Measurements from ENCODE around the gene C2CD4C.
"Not testable (repeated sequence)": the region's sequence is repeated elsewhere in the genome, so short reads cannot be mapped to it uniquely, and the experiment has no call there.

Gene C2CD4C

DNA sequence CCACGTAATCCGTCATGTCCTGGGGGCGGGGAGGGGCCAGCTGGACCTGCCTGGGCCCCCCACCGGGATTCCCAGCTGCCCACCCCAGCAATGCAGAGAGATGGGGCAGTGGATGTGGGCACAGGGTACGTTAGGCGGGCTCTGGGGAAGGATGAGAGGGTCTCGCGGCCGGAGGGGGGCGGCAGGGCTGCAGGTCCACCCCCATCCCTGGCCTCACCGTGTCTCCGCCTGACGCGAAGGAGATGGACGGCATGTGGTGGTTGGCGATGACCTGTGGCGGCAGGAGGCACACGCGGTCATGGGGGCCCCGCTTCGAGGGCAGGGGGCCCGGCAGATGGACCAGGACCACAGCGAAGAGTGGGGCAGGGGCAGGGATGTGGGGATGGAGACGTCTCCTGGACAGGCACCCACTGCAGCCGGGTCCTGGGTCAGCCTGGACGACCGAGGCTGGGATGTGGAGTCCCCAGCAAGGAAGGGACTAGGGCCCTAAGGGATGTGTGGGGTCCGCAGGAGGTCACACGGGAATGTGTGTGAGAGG is 27.5 kb upstream of the C2CD4C start:
- no peak for DNase-seq (ENCODE audit: low spot score)
- TF ChIP-seq, protein P1, sequence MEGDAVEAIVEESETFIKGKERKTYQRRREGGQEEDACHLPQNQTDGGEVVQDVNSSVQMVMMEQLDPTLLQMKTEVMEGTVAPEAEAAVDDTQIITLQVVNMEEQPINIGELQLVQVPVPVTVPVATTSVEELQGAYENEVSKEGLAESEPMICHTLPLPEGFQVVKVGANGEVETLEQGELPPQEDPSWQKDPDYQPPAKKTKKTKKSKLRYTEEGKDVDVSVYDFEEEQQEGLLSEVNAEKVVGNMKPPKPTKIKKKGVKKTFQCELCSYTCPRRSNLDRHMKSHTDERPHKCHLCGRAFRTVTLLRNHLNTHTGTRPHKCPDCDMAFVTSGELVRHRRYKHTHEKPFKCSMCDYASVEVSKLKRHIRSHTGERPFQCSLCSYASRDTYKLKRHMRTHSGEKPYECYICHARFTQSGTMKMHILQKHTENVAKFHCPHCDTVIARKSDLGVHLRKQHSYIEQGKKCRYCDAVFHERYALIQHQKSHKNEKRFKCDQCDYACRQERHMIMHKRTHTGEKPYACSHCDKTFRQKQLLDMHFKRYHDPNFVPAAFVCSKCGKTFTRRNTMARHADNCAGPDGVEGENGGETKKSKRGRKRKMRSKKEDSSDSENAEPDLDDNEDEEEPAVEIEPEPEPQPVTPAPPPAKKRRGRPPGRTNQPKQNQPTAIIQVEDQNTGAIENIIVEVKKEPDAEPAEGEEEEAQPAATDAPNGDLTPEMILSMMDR (IDR thresholded peaks at IDR 0.05; ENCODE audit: extremely low read depth, missing control alignments): no peak

DNA sequence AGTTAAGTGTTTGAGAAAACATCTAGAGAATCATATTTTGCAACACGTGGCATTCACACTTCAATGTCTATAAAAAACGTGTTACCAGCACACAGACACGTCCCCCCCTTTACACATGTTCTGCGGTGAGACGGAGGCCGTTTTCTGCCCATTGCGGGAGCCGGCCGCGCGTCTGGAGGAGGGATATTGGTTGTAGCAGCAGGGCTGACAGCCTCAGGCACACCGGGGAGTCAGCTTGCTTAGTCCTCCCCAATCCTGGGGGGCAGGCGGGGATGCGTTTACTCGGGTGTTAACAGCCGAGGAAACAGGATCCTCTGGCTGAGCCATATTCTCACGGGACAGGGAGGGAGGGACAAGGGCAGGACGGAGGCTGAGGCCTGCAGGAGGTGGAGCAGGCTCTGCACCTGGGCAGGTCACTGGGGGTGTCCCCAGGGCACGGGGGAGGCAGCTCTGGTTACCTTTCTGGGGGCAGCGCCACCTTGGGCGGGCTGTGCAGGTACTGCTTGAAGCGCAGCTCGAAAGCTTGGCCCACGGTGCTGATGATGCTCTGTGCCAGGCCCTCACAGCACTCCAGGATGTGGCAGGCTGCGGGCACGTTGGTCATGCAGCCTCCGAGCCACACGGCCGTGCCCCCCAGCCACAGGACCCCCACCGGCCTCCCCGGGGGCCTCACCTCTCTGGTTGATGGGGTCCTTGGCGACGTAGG is 26.9 kb upstream of the C2CD4C start:
- no peak for DNase-seq (ENCODE audit: low spot score)
- TF ChIP-seq, protein P1 (IDR thresholded peaks at IDR 0.05; ENCODE audit: extremely low read depth, missing control alignments): no peak

DNA sequence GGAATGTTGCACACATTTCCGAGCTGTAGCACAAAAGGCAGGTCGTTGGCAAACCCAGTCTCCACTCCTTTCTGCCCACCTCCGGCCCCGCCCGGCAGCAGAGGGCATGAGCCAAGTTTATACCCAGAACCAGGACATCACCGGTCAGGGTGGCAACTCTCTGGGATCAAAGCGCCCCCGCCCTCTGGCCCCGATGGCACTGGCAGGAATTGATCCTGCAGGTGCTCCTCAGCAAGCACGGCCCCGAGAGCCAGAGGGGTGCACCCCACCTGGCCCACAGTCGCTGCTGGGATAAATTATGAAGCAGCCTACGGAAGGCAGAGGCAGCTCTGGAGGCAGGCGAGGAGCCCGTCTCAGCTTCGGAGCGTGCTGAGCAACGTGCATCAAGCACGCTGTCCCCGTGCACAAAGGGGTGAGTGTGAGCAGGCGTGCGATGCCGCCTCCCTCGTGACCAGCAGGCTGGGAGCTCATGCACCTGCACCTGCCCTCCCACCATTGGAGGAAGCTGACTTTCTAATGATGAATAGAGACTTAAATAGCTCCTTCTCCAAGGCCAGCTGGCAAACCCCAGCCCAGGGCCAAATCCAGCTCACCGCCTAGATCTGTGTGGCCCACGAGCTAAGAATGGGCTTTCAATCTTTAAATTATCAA is 26.2 kb upstream of the C2CD4C start:
- TF ChIP-seq, protein P1 (IDR thresholded peaks at IDR 0.05; ENCODE audit: extremely low read depth, missing control alignments): no peak
- DNase-seq (ENCODE audit: low spot score): no peak

DNA sequence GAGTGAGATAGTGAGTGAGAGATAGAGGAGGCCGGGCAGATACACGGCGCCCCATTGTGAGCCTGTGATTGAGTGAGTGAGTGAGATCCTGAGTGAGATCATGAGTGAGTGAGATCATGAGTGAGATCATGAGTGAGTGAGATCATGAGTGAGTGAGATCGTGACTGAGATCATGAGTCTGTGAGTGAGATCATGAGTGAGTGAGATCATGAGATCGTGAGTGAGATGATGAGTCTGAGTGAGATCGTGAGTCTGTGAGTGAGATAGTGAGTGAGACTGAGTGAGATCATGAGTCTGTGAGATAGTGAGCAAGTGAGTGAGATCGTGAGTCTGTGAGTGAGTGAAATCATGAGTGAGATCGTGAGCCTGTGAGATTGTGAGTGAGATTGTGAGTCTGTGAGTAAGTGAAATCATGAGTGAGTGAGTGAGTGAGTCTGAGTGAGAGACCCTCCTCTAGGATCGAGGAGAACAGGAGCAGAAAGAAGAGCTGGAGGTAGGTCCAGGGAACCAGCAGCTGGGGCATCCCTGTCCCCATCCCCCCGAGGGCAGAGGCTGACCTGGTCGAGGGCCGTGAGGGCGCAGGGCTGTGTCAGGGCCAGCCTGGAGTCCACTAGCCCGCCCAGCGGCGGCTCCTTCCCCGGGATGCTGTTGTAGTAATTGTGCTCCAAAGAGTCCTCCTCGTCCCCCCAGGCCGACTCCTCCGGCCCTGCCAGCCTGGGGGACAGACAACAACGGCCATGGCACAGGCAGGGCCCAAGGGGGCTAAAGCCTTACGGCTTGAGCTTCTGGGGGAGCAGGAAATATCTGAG is 25.4 kb upstream of the C2CD4C start:
- TF ChIP-seq, protein P1 (IDR thresholded peaks at IDR 0.05; ENCODE audit: extremely low read depth, missing control alignments): no peak
- no peak for DNase-seq (ENCODE audit: low spot score)

DNA sequence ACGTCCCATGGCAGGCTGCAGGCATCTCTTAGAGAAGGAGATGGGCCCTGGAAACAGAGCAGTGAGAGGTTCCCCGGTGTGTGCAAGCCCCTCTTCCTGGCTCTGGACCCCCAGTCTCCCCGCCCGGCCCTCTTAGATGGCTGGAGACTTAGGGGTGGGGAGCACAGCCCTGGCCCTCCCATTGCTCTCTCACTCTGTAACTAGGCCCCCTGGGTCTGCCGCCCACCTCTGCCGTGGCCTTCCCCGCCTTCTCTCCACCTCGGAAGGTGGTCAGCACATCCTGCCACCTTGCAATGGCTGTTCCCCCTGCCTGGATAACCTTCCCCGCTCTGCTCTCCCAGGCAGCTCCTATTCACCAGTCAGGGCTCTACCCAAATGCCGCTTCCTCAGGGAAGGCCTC is 21.8 kb upstream of the C2CD4C start:
- TF ChIP-seq, protein P1 (IDR thresholded peaks at IDR 0.05; ENCODE audit: extremely low read depth, missing control alignments): no peak

DNA sequence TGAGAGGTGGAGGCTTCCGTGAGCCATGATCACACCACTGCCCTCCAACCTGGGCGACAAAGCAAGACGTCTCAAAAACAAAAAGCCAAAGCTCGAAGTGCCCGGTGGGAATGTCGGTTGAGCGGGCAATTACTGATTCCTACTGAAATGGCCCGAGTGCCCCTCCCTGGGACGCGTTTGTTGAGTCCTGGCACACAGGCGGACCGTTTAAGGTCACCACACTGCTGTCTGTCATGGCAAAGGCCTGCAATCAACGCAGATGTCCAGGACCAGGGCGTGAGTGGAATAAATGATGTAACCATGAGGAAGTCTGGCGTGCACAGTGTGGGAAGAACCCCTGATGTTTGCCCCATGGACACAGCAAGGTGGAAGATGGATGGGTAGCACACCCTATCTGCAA is 19.2 kb upstream of the C2CD4C start:
- TF ChIP-seq, protein P1 (IDR thresholded peaks at IDR 0.05; ENCODE audit: extremely low read depth, missing control alignments): no peak
- DNase-seq (ENCODE audit: low spot score): no peak

More for the DNA sequence above, 21.8 kb upstream of the C2CD4C start:
- DNase-seq (ENCODE audit: low spot score): no peak

DNA sequence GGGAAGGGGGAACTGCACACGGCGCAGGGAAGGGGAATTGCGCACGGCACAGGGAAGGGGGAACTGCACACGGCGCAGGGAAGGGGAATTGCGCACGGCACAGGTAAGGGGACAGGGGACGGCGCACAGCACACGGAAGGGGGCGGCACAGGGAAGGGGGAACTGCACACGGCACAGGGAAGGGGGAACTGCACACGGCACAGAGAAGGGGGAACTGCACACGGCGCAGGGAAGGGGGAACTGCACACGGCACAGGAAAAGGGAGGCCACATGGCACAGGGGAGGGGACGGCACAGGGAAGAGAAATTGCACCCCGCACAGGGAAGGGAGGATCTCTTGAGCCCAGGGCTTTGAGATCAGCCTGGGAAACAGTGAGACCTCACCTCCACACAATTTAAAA is 18.7 kb upstream of the C2CD4C start:
- not testable (repeated sequence) for DNase-seq (ENCODE audit: low spot score)
